ENCODE results near the gene CFAP107. TPM values are rescaled to one million over a fixed set of nuclear protein-coding genes. Genes with fewer than 3 reads are reported as not detected.

CFAP107 gene, protein sequence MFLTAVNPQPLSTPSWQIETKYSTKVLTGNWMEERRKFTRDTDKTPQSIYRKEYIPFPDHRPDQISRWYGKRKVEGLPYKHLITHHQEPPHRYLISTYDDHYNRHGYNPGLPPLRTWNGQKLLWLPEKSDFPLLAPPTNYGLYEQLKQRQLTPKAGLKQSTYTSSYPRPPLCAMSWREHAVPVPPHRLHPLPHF
- not detected for polyA plus RNA-seq

DNA sequence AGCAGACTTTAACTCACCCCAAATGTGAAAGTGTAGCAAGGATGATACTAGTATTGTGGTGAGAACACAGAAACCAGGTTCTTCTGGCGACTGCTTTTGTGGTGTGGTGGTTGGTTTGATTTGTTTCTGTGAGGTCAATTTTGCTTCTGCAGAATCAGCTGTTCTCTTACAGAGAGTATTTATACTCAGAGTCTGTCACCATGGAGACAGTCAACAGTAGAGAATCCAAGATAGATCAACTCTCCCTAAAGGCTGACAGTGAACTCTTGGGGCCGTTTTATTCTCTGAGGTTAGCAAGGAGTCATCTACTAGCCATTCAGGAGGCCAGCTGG, at the start of gene CFAP107:
Gene CFAP107 (plus strand): TSS at position 209 of the 332 bp plus-strand sequence. CDS start 231 bp downstream, outside the sequence.
- 8 to 9% methylated on average over 2 of the region's 2 CpGs for WGBS, 2 donors
- Histone ChIP-seq H3K36me3 (ENCODE audit: control insufficient read depth in 2 of 2, insufficient read depth in 2 of 2, low read length in 1 of 2) (no peaks in the 10 kb centered on the region), H3K4me1 (ENCODE audit: control insufficient read depth in 2 of 2, insufficient read depth in 2 of 2, low read length in 1 of 2) (no peaks in the 10 kb centered on the region), H3K9me3 (ENCODE audit: control insufficient read depth in 2 of 2, insufficient read depth in 1 of 2, low read depth in 1 of 2, low read length in 1 of 2) (peaks cover 0 to 7% of the 10 kb centered on the region in 2 donors), H3K27me3 (ENCODE audit: control insufficient read depth in 1 of 2, insufficient read depth in 2 of 2, low read length in 2 of 2) (no peaks in the 10 kb centered on the region), H3K27ac (ENCODE audit: low read depth in 2 of 2, low read length in 1 of 2) (no peak within 1 kb of the TSS), H3K4me3 (ENCODE audit: low read depth in 1 of 2, low read length in 2 of 2) (no peak within 1 kb of the TSS)

DNA sequence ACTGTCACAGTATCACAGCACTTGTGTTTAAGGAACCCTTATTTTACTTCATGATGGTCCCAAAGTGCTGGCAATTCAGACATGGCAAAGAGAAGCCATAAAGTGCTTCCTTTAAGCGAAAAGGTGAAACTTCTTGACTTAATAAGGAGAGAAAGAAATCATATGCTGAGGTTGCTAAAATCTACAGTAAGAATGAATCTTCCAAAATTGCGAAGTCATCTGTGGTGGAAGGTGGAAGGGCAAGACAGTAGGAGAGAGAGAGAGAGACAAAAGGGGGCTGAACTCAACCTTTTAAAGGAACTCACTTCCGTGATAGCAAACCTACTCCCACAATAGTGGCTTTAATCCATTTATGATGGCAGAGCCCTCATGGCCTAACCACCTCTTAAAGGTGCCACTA, 49.3 kb upstream of the CFAP107 start:
- Histone ChIP-seq H3K27me3 (ENCODE audit: control insufficient read depth in 1 of 2, insufficient read depth in 2 of 2, low read length in 2 of 2) (peaks cover 0 to 3% of the 10 kb centered on the region in 2 donors), H3K9me3 (ENCODE audit: control insufficient read depth in 2 of 2, insufficient read depth in 1 of 2, low read depth in 1 of 2, low read length in 1 of 2) (no peaks in the 10 kb centered on the region), H3K36me3 (ENCODE audit: control insufficient read depth in 2 of 2, insufficient read depth in 2 of 2, low read length in 1 of 2) (no peaks in the 10 kb centered on the region), H3K4me1 (ENCODE audit: control insufficient read depth in 2 of 2, insufficient read depth in 2 of 2, low read length in 1 of 2) (no peaks in the 10 kb centered on the region), H3K4me3 (ENCODE audit: low read depth in 1 of 2, low read length in 2 of 2) (no peak overlapping the region), H3K27ac (ENCODE audit: low read depth in 2 of 2, low read length in 1 of 2) (no peak overlapping the region)
- WGBS, 2 donors: 82 to 86% methylated on average over 3 of the region's 3 CpGs

DNA sequence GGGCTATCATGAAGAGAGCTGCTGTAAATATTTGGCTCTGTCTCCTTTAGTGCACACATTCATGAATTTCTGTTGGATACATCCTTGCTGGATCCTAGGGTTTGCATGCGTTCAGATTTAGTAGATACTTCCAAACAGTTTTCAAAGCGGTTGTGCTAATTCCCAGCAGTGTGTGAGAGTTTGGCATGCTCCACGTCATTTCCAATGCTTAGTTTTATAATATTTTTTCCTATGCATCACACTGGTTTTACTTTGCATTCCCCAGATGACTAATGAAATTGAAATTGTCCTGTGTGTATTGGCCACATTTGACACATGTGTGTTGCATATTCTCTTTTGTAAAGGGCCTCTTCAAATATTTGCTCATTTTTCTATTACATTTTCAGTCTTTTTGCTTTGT, 48.6 kb upstream of the CFAP107 start:
- Histone ChIP-seq H3K27me3 (ENCODE audit: control insufficient read depth in 1 of 2, insufficient read depth in 2 of 2, low read length in 2 of 2) (peaks cover 0 to 3% of the 10 kb centered on the region in 2 donors), H3K9me3 (ENCODE audit: control insufficient read depth in 2 of 2, insufficient read depth in 1 of 2, low read depth in 1 of 2, low read length in 1 of 2) (no peaks in the 10 kb centered on the region), H3K27ac (ENCODE audit: low read depth in 2 of 2, low read length in 1 of 2) (no peak overlapping the region), H3K4me3 (ENCODE audit: low read depth in 1 of 2, low read length in 2 of 2) (no peak overlapping the region), H3K36me3 (ENCODE audit: control insufficient read depth in 2 of 2, insufficient read depth in 2 of 2, low read length in 1 of 2) (no peaks in the 10 kb centered on the region), H3K4me1 (ENCODE audit: control insufficient read depth in 2 of 2, insufficient read depth in 2 of 2, low read length in 1 of 2) (no peaks in the 10 kb centered on the region)
- WGBS, 2 donors: 77 to 83% methylated on average over 3 of the region's 3 CpGs

DNA sequence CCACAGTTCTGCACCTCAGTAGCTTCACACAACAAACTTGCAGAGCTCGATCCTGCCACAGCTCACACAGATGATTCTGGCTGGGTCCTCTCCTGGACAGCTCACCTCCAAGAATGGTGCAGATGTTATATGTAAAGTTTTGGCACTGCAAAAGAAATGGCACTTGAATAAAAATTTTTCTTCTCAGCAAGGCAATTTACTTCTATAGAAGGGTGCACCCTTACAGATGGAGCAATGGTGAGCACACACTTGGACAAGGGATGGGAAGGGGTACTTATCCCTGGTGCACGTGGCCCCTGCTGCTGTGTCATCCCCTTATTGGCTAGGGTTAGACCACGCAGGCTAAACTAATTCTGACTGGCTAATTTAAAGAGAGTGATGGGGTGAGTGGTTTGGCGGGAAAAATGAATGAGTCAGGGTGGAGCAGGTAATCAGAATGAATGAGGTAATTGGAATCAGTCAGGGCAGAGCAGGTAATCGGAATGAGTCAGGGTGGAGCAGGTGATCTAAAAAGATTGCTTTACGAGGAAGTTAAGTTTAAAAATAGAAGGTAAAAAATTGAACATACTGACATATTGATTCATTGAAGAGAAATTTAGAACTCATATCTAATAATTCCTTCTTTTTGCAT, 42.1 kb upstream of the CFAP107 start:
- Histone ChIP-seq H3K27me3 (ENCODE audit: control insufficient read depth in 1 of 2, insufficient read depth in 2 of 2, low read length in 2 of 2) (no peaks in the 10 kb centered on the region), H3K27ac (ENCODE audit: low read depth in 2 of 2, low read length in 1 of 2) (no peak overlapping the region), H3K36me3 (ENCODE audit: control insufficient read depth in 2 of 2, insufficient read depth in 2 of 2, low read length in 1 of 2) (no peaks in the 10 kb centered on the region), H3K4me3 (ENCODE audit: low read depth in 1 of 2, low read length in 2 of 2) (no peak overlapping the region), H3K4me1 (ENCODE audit: control insufficient read depth in 2 of 2, insufficient read depth in 2 of 2, low read length in 1 of 2) (no peaks in the 10 kb centered on the region), H3K9me3 (ENCODE audit: control insufficient read depth in 2 of 2, insufficient read depth in 1 of 2, low read depth in 1 of 2, low read length in 1 of 2) (peaks cover 2 to 11% of the 10 kb centered on the region in 2 donors)
- WGBS, 2 donors: 68 to 73% methylated on average over 6 of the region's 6 CpGs

DNA sequence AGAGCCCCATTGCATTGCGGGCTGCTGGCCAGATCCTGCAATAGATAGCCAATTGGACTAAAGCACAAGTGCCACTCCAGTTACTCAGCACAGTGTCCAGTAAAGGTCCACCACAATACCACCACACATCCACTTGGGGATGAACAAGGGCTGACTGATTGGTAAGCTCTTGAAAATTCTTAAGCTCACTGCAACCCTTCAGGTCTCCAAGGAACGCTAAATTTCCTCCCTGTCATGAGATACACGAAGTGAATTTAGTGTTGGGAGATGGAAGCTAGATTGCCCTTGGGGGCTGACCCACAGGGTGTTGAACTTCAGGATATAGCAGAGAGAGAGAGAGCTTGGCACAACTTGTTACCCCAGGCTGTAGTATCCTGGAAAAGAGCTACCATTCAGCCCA, 39.9 kb upstream of the CFAP107 start:
- no peak overlapping the region for H3K27ac ChIP-seq (ENCODE audit: low read depth in 2 of 2, low read length in 1 of 2)
- 79 to 82% methylated on average over 3 of the region's 3 CpGs for WGBS, 2 donors
- no peaks in the 10 kb centered on the region for H3K36me3 ChIP-seq (ENCODE audit: control insufficient read depth in 2 of 2, insufficient read depth in 2 of 2, low read length in 1 of 2)
- H3K4me3 ChIP-seq (ENCODE audit: low read depth in 1 of 2, low read length in 2 of 2): no peak overlapping the region
- H3K4me1 ChIP-seq (ENCODE audit: control insufficient read depth in 2 of 2, insufficient read depth in 2 of 2, low read length in 1 of 2): no peaks in the 10 kb centered on the region
- no peaks in the 10 kb centered on the region for H3K27me3 ChIP-seq (ENCODE audit: control insufficient read depth in 1 of 2, insufficient read depth in 2 of 2, low read length in 2 of 2)
- H3K9me3 ChIP-seq (ENCODE audit: control insufficient read depth in 2 of 2, insufficient read depth in 1 of 2, low read depth in 1 of 2, low read length in 1 of 2): peaks cover 2 to 11% of the 10 kb centered on the region in 2 donors

DNA sequence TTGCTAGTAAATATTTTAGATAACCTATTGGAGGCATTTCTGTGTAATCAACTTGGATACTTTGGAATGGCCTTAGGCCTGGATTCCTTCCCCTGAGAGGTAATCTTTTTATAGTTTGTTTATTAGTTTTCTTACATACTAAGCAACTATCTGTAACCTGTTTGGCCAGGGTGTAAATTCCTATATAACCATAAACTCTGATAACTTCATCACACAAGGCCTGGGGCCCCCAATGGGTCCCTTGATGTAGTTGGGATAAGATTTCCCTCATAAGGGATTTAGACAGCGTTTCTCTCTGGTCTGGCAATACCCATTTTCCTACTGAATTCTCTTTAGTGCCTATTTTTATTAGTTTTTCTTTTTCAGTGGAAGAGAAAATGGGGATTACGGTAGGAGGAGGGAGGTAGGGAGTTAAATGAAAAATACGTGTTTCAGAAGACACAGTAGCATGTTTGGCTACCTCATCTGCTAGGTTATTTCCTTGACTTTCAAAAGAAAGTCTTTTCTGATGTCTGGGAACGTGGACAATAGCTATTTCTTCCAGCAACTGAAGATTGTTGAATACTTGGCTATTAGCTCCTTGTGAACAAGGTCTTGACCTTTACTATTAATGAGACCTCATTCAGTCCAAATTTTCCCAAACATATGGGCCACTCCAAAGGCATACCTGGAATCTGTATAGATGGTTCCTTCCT, 37.5 kb upstream of the CFAP107 start:
- peaks cover 2 to 5% of the 10 kb centered on the region in 2 donors for H3K9me3 ChIP-seq (ENCODE audit: control insufficient read depth in 2 of 2, insufficient read depth in 1 of 2, low read depth in 1 of 2, low read length in 1 of 2)
- no peaks in the 10 kb centered on the region for H3K36me3 ChIP-seq (ENCODE audit: control insufficient read depth in 2 of 2, insufficient read depth in 2 of 2, low read length in 1 of 2)
- H3K4me3 ChIP-seq (ENCODE audit: low read depth in 1 of 2, low read length in 2 of 2): no peak overlapping the region
- H3K27me3 ChIP-seq (ENCODE audit: control insufficient read depth in 1 of 2, insufficient read depth in 2 of 2, low read length in 2 of 2): no peaks in the 10 kb centered on the region
- 66 to 77% methylated on average over 4 of the region's 4 CpGs for WGBS, 2 donors
- no peaks in the 10 kb centered on the region for H3K4me1 ChIP-seq (ENCODE audit: control insufficient read depth in 2 of 2, insufficient read depth in 2 of 2, low read length in 1 of 2)
- no peak overlapping the region for H3K27ac ChIP-seq (ENCODE audit: low read depth in 2 of 2, low read length in 1 of 2)

DNA sequence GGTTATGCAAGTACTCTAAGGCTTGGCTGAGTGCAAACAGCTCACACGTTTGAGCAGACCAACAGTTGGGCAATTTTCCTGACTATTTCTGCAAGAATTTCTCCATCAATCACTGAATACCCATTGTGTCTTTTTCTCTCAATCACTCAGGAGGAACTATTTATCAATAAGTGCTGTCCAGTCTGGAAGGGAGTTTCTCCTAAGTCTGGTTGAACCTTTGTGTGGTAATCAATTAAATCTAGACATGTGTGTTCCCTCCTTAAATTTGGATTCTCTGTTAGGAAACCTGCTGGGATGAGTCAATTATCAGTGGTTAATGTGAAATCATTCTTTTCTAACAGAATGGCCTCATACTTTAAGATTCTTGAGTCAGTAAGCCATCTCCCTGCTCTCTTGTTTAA, 36.9 kb upstream of the CFAP107 start:
- Histone ChIP-seq H3K4me1 (ENCODE audit: control insufficient read depth in 2 of 2, insufficient read depth in 2 of 2, low read length in 1 of 2) (no peaks in the 10 kb centered on the region), H3K27ac (ENCODE audit: low read depth in 2 of 2, low read length in 1 of 2) (no peak overlapping the region), H3K36me3 (ENCODE audit: control insufficient read depth in 2 of 2, insufficient read depth in 2 of 2, low read length in 1 of 2) (no peaks in the 10 kb centered on the region), H3K9me3 (ENCODE audit: control insufficient read depth in 2 of 2, insufficient read depth in 1 of 2, low read depth in 1 of 2, low read length in 1 of 2) (peaks cover 0 to under 1% of the 10 kb centered on the region in 2 donors), H3K27me3 (ENCODE audit: control insufficient read depth in 1 of 2, insufficient read depth in 2 of 2, low read length in 2 of 2) (no peaks in the 10 kb centered on the region), H3K4me3 (ENCODE audit: low read depth in 1 of 2, low read length in 2 of 2) (no peak overlapping the region)
- WGBS, 2 donors: 27% methylated on average over 1 of the region's 1 CpG

DNA sequence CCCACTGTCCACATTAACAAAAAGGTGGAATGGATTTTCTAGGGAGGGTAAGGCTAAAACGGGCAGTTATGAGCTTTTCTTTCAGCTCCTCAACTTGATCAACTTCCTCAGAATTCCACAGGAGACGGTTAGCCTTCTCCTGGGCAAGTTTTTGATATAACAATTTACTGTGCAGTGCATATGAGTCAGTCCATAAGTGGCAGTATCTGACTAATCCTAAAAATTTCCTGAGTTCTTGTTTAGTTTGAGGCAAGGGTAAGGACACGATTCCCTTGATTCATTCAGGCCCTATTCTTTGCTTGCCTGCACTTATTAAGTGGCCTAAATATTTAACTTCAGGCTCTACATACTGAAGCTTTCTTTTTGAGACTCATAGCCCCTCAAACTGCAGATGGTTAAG, 36.3 kb upstream of the CFAP107 start:
- Histone ChIP-seq H3K4me3 (ENCODE audit: low read depth in 1 of 2, low read length in 2 of 2) (no peak overlapping the region), H3K27ac (ENCODE audit: low read depth in 2 of 2, low read length in 1 of 2) (no peak overlapping the region), H3K27me3 (ENCODE audit: control insufficient read depth in 1 of 2, insufficient read depth in 2 of 2, low read length in 2 of 2) (no peaks in the 10 kb centered on the region), H3K9me3 (ENCODE audit: control insufficient read depth in 2 of 2, insufficient read depth in 1 of 2, low read depth in 1 of 2, low read length in 1 of 2) (no peaks in the 10 kb centered on the region), H3K4me1 (ENCODE audit: control insufficient read depth in 2 of 2, insufficient read depth in 2 of 2, low read length in 1 of 2) (no peaks in the 10 kb centered on the region), H3K36me3 (ENCODE audit: control insufficient read depth in 2 of 2, insufficient read depth in 2 of 2, low read length in 1 of 2) (no peaks in the 10 kb centered on the region)
- WGBS, 2 donors: 76 to 79% methylated on average over 3 of the region's 3 CpGs

DNA sequence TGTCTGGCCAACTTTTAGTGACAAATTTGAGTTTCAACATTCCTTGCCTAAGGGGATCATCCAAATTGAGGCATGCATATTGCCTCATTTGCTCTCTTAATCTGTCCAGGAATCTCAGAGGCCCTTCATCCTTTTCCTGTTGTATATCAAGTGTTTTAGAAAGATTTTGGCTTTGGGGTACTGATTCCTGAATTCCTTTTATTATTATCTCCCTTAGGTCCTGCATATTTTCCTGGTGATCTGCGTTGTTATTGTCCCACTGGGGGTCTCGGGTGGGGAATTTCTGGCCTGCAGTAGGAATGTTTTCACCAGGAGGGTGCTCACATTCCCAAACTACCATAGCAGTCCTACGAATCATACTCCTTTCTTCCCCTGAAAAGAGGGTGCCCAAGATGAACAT, 34.5 kb upstream of the CFAP107 start:
- no peaks in the 10 kb centered on the region for H3K27me3 ChIP-seq (ENCODE audit: control insufficient read depth in 1 of 2, insufficient read depth in 2 of 2, low read length in 2 of 2)
- 65 to 66% methylated on average over 3 of the region's 3 CpGs for WGBS, 2 donors
- H3K27ac ChIP-seq (ENCODE audit: low read depth in 2 of 2, low read length in 1 of 2): no peak overlapping the region
- H3K4me1 ChIP-seq (ENCODE audit: control insufficient read depth in 2 of 2, insufficient read depth in 2 of 2, low read length in 1 of 2): no peaks in the 10 kb centered on the region
- no peak overlapping the region for H3K4me3 ChIP-seq (ENCODE audit: low read depth in 1 of 2, low read length in 2 of 2)
- H3K9me3 ChIP-seq (ENCODE audit: control insufficient read depth in 2 of 2, insufficient read depth in 1 of 2, low read depth in 1 of 2, low read length in 1 of 2): no peaks in the 10 kb centered on the region
- H3K36me3 ChIP-seq (ENCODE audit: control insufficient read depth in 2 of 2, insufficient read depth in 2 of 2, low read length in 1 of 2): no peaks in the 10 kb centered on the region

DNA sequence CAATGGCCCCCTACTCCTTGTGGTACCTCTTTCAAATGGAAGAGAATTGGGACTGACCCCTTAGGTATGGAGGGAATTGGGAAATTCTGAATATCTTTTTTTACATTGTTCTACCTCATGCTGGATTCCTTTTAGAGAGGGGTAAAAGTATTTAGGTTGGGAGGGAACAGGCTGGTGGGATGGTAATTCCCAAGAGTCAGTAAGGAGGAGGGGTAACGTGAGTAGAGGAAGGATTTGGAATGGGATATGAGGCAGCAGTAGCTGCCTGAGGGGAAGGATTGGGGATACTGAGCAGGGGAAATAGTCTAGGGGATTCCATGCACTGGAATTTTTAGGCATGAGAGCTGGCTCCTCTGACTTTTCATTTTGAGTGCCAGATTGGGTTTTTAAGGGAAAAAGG, 33.9 kb upstream of the CFAP107 start:
- Histone ChIP-seq H3K27ac (ENCODE audit: low read depth in 2 of 2, low read length in 1 of 2) (no peak overlapping the region), H3K36me3 (ENCODE audit: control insufficient read depth in 2 of 2, insufficient read depth in 2 of 2, low read length in 1 of 2) (no peaks in the 10 kb centered on the region), H3K4me1 (ENCODE audit: control insufficient read depth in 2 of 2, insufficient read depth in 2 of 2, low read length in 1 of 2) (no peaks in the 10 kb centered on the region), H3K4me3 (ENCODE audit: low read depth in 1 of 2, low read length in 2 of 2) (no peak overlapping the region), H3K27me3 (ENCODE audit: control insufficient read depth in 1 of 2, insufficient read depth in 2 of 2, low read length in 2 of 2) (no peaks in the 10 kb centered on the region), H3K9me3 (ENCODE audit: control insufficient read depth in 2 of 2, insufficient read depth in 1 of 2, low read depth in 1 of 2, low read length in 1 of 2) (no peaks in the 10 kb centered on the region)
- 66 to 80% methylated on average over 1 of the region's 1 CpG for WGBS, 2 donors
